SK-N-MC (cell line): ENCODE data around the gene LGR4.

ENCODE experiments used
- EZH2 ChIP-seq: fragments of 200-600 bp; sonication (generic); IDR thresholded peaks from one replicate; pipeline ENCODE4 v1.6.1; 2017; ENCODE audit warnings: antibody characterized with exemption
- FOXP2 ChIP-seq: optimal IDR thresholded peaks from 2 replicates; pipeline ENCODE3; 2011; ENCODE audit warnings: mild to moderate bottlenecking, moderate library complexity; ENCODE audit not compliant: insufficient read depth; ENCODE audit errors: extremely low read length, control extremely low read depth

- no peak for TF ChIP-seq EZH2
- no peak for TF ChIP-seq FOXP2
Observed at GRCh38 chr11:27348340-27348873, 124.2 kb downstream of the LGR4 start.
